ENCODE results near the gene TTC34. TPM values are rescaled to one million over a fixed set of nuclear protein-coding genes. Genes with fewer than 3 reads are reported as not detected.

Gene TTC34
- total RNA-seq, result under 1 TPM in 3 of 4 donors, not detected in 1; 0.04 to 0.19 (median 0.15) TPM

- WGBS, 2 donors, result 39 to 60% methylated on average over 3 to 10 of the region's 21 CpGs
- Histone ChIP-seq H3K36me3 (no peaks in the 10 kb centered on the region), H3K9me3 (no peaks in the 10 kb centered on the region), H3K4me3 (no peak within 1 kb of the TSS), H3K27ac (no peak within 1 kb of the TSS), H3K27me3 (peaks cover 0 to 92% (median 0%) of the 10 kb centered on the region in 4 donors), H3K4me1 (peaks cover 0 to 6% (median 0%) of the 10 kb centered on the region in 3 donors)
- intact Hi-C loops (cut with DNase I), result no loop called here
- no peak for TF ChIP-seq POLR2A (IDR thresholded peaks at IDR 0.05)
- TF ChIP-seq, protein P1, sequence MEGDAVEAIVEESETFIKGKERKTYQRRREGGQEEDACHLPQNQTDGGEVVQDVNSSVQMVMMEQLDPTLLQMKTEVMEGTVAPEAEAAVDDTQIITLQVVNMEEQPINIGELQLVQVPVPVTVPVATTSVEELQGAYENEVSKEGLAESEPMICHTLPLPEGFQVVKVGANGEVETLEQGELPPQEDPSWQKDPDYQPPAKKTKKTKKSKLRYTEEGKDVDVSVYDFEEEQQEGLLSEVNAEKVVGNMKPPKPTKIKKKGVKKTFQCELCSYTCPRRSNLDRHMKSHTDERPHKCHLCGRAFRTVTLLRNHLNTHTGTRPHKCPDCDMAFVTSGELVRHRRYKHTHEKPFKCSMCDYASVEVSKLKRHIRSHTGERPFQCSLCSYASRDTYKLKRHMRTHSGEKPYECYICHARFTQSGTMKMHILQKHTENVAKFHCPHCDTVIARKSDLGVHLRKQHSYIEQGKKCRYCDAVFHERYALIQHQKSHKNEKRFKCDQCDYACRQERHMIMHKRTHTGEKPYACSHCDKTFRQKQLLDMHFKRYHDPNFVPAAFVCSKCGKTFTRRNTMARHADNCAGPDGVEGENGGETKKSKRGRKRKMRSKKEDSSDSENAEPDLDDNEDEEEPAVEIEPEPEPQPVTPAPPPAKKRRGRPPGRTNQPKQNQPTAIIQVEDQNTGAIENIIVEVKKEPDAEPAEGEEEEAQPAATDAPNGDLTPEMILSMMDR (IDR thresholded peaks at IDR 0.05), result peak in 3 of 6 experiments; percentile 24 to 54 (median 30)
- DNase-seq, result no peak
Measured at GRCh38 chr1:2801535-2802291, at the start of gene TTC34. TSS of gene TTC34 (minus strand) at chr1:2801693. CDS start at chr1:2800827, 866 bp downstream.

- TF ChIP-seq, protein P1 (IDR thresholded peaks at IDR 0.05), result no peak
- no peak for TF ChIP-seq POLR2A (IDR thresholded peaks at IDR 0.05)
- intact Hi-C loops (cut with DNase I), result no loop called here
- Histone ChIP-seq H3K27me3 (peaks cover 0 to 78% (median 0%) of the 10 kb centered on the region in 4 donors), H3K4me1 (no peaks in the 10 kb centered on the region), H3K9me3 (no peaks in the 10 kb centered on the region), H3K27ac (no peak overlapping the region), H3K4me3 (no peak overlapping the region), H3K36me3 (no peaks in the 10 kb centered on the region)
- 59 to 80% methylated on average over 15 to 17 of the region's 17 CpGs for WGBS, 2 donors
- no peak for DNase-seq
Measured at GRCh38 chr1:2850502-2850901, 49.0 kb upstream of the TTC34 start.

- DNase-seq, result no peak
- no peak overlapping the region for H3K27ac ChIP-seq
- no peaks in the 10 kb centered on the region for H3K4me1 ChIP-seq
- H3K9me3 ChIP-seq, result peaks cover 0 to 4% (median 0%) of the 10 kb centered on the region in 3 donors
- peaks cover 0 to 62% (median 0%) of the 10 kb centered on the region in 4 donors for H3K27me3 ChIP-seq
- no peaks in the 10 kb centered on the region for H3K36me3 ChIP-seq
- no peak overlapping the region for H3K4me3 ChIP-seq
- intact Hi-C loops (cut with DNase I), result no loop called here
- 63 to 67% methylated on average over 13 to 16 of the region's 16 CpGs for WGBS, 2 donors
- TF ChIP-seq POLR2A (IDR thresholded peaks at IDR 0.05), result no peak
- TF ChIP-seq, protein P1 (IDR thresholded peaks at IDR 0.05), result no peak
Measured at GRCh38 chr1:2848006-2848670, 46.6 kb upstream of the TTC34 start.

DNA sequence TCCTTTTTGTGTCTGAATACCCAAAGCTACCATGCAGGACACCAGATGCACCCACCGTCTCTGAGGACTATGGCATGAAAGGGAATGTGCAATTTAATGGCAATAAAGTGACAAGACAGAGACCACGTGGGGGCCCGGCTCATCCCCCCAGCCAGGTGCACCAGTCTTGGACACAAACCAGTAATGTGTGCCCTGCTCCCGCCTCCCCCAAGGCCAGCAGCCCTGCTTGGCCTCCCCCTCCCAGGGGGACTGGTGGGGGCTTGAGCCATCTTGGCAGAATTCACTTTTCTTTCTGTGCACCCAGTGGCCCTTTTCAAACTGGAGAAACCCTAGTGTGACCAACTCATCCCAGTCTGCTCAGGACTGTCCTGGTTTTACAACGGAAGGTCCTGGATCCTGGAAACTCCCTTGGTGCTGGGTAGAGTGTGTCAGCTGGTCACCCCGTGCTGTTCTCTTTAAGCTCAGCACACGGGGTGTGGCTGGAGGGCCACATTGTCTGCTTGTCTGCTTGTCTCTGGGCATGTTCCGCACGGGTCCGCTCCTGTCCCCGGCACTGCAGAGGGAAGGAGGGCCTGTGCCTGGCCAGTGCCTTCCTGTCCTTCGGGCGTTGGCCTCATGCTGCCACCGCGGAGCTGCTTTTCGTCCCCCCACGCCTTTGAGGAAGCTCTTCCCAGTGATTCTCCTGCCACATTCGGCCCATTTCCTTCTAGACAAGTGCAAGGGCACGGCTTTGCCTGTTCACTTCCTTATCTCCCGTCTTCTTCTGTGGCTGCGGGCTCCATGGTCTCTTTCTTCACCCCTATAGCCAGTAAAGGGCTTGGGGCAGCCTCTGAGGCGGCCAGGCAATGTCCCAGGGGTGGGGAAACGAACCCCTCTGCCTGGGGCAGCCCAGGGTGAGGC is 45.8 kb upstream of the TTC34 start:
- Histone ChIP-seq H3K4me1 (no peaks in the 10 kb centered on the region), H3K9me3 (peaks cover 0 to 4% (median 0%) of the 10 kb centered on the region in 3 donors), H3K27me3 (peaks cover 0 to 63% (median 0%) of the 10 kb centered on the region in 4 donors), H3K36me3 (no peaks in the 10 kb centered on the region), H3K4me3 (no peak overlapping the region), H3K27ac (no peak overlapping the region)
- no peak for DNase-seq
- WGBS, 2 donors, result 40 to 52% methylated on average over 10 to 16 of the region's 23 CpGs
- intact Hi-C loops (cut with DNase I), result no loop called here
- TF ChIP-seq, protein P1 (IDR thresholded peaks at IDR 0.05), result no peak
- TF ChIP-seq POLR2A (IDR thresholded peaks at IDR 0.05), result no peak

Measured in esophagus squamous epithelium (tissue), 5 donors.